Pancreas (tissue), 10 donors: ENCODE measurements around the gene RANBP3. TPM values are rescaled to one million over a fixed set of nuclear protein-coding genes. Genes with fewer than 3 reads are reported as not detected.
"Not testable (repeated sequence)": the region's sequence is repeated elsewhere in the genome, so short reads cannot be mapped to it uniquely, and the experiment has no call there.

Experiments used
- ATAC-seq, 4 donors: fragments of 200-7000 bp; cut with Tn5 transposase; one replicate each; pipeline versions ENCODE4 v1.8.0 to v1.9.1; 2020; ENCODE audit warnings: mild to moderate bottlenecking in 4 of 4, moderate library complexity in 4 of 4
- DNase-seq, 6 donors: peaks; one replicate each; pipeline ENCODE4 v3.0.0-alpha.2; 2020
- FAIRE-seq: peaks from 2 replicates; lab custom pipeline; 2012; peaks lifted over from hg19 to GRCh38; lab: Jason Lieb, UNC
- H3K27ac ChIP-seq, 4 donors: fragments of 200-600 bp; sonication (generic); 1 replicate in 3 of 4; 2 replicates in 1 of 4; pipeline versions ENCODE4 v1.5.0 to v1.8.0; 2020
- H3K27me3 ChIP-seq, 4 donors: fragments of 200-600 bp; one replicate each; pipeline ENCODE4 v1.8.0; 2021
- H3K36me3 ChIP-seq, 3 donors: fragments of 200-600 bp; sonication (generic) in 1 of 3; one replicate each; pipeline versions ENCODE4 v1.5.0 to v1.8.0; 2020 to 2021
- H3K4me1 ChIP-seq, 3 donors: fragments of 200-600 bp; one replicate each; pipeline ENCODE4 v1.8.0; 2021
- H3K4me3 ChIP-seq, 4 donors: fragments of 200-600 bp; sonication (generic) in 2 of 4; one replicate each; pipeline versions ENCODE4 v1.5.0 to v1.8.0; 2020 to 2021
- H3K9me3 ChIP-seq, 4 donors: fragments of 200-600 bp; one replicate each; pipeline ENCODE4 v1.8.0; 2021
- WGBS, 2 donors: extraction: QIAGEN DNeasy Blood & Tissue Kit; methylation state at CpG; one replicate each; pipeline ENCODE4 v1.1.7; 2013; 5-methylcytosine and 5-hydroxymethylcytosine counted together
- intact Hi-C, 3 donors: fragments of 100-400 bp; cut with DNase I; formaldehyde crosslinking; loops; one replicate each; pipeline versions ENCODE4 v1.11.1 to v1.14.2; 2022
- polyA plus RNA-seq, 2 donors: library from polyadenylated mRNA; stranded (reverse); fragments of 200-250 nt; gene quantifications; one replicate each; pipeline ENCODE4 v1.2.3, GENCODE V29; 2013
- total RNA-seq, 6 donors: library from RNA; stranded (reverse); fragmentation: NEBNext Ultra II Directional in 4 of 6; extraction: Animal tissue kit (Norgen Biotek cat#: 25700) in 4 of 6; gene quantifications; one replicate each; pipeline versions ENCODE4 v1.2.1 to v1.2.4, GENCODE V29; 2021 to 2023
- TF ChIP-seq, protein P1 (sequence below), 4 donors: fragments of 200-600 bp; sonication (generic) in 3 of 4; IDR thresholded peaks; one replicate each; pipeline versions ENCODE4 v1.5.0 to v1.8.0; 2021; ENCODE audit warnings: antibody characterized with exemption in 4 of 4
- donor health status: healthy with polysubstance abuse.
- donor health status: DM: no; HTN: no; CAD: no; lungs with moderate emphysema.
- donor health status: DM: no; HTN: no; CAD: no.
- donor health status: control.
- donor health status: control.
- donor health status: Bipolar disorder and iron deficiency.
- donor health status: DM: yes; HTN: yes; CAD: no.
- donor health status: DM: no; HTN: no; CAD: no.
- donor health status: DM: no; HTN: no; CAD: no.
- donor health status: DM: yes; HTN: yes; CAD: no.

The RANBP3 gene
- total and polyA plus RNA-seq, 8 donors = 27.6 to 42.2 (median 34.7) TPM

DNA sequence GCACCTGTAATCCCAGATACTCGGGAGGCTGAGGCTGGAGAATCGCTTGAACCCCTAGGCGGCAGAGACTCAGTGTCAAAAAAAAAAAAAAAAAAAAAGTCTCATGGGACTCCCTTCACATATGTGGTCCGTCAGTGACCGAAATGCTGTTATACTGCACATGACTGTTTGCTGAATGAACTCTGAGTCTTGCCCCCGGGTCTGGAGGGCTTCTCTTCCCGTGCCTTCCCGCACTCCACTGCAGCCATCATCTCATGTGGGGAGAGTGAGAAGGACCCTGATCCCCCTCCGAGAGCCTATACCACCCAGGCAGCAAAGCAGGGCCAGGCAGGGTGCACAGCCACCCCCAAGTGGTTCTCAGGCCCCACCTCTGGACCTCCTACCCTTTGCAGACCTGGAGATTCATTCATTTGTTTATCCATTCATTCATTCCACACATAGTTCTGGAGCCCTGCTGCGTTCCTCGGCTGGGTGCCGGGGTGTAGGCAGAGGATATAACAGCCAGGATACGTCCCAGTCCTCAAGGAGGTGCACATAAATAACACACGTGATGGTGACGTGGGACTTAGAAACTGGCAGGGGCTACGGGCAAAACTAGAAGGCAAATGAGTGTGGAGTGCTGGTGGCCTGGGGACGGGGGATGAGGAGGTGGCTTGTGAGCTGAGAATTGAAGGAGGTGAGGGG, 88.5 kb downstream of the RANBP3 start:
- Histone ChIP-seq H3K9me3 (no peaks in the 10 kb centered on the region), H3K27me3 (no peaks in the 10 kb centered on the region), H3K36me3 (no peaks in the 10 kb centered on the region), H3K4me3 (no peak overlapping the region), H3K27ac (no peak overlapping the region), H3K4me1 (no peaks in the 10 kb centered on the region)
- WGBS, 2 donors = 54 to 64% methylated on average over 17 of the region's 17 CpGs
- ATAC-seq (no peak), FAIRE-seq (no peak), DNase-seq (no peak)
- TF ChIP-seq, protein P1, sequence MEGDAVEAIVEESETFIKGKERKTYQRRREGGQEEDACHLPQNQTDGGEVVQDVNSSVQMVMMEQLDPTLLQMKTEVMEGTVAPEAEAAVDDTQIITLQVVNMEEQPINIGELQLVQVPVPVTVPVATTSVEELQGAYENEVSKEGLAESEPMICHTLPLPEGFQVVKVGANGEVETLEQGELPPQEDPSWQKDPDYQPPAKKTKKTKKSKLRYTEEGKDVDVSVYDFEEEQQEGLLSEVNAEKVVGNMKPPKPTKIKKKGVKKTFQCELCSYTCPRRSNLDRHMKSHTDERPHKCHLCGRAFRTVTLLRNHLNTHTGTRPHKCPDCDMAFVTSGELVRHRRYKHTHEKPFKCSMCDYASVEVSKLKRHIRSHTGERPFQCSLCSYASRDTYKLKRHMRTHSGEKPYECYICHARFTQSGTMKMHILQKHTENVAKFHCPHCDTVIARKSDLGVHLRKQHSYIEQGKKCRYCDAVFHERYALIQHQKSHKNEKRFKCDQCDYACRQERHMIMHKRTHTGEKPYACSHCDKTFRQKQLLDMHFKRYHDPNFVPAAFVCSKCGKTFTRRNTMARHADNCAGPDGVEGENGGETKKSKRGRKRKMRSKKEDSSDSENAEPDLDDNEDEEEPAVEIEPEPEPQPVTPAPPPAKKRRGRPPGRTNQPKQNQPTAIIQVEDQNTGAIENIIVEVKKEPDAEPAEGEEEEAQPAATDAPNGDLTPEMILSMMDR (IDR thresholded peaks at IDR 0.05) = no peak
- intact Hi-C loops = no loop called here

DNA sequence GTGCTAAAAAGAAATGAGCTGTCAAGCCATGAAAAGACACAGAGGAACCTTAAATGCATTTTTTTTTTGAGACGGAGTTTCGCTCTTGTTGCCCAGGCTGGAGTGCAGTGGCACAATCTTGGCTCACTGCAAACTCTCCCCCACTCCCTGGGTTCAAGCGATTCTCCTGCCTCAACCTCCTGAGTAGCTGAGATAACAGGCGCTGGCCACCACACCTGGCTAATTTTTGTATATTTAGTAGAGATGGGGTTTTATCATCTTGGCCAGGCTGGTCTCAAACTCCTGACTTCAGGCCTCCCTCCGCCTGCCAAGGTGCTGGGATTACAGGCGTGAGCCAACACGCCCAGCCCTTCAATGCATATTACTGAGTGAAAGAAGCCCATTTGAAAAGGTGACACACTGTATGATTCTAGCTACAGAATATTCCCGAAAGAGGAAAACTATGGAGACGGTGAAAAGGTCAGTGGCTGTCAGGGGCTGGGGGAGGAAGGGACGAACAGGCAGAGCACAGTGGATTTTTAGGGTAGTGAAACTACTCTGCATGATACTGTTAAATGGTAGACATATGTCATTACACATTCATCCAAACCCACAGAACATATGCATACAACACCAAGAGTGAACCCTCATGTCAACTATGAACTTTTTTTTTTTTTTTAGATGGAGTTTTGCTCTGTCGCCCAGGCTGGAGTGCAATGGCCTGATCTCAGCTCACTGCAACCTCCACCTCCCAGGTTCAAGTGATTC, 93.7 kb downstream of the RANBP3 start:
- ATAC-seq, H3K4me3 ChIP-seq, H3K4me1 ChIP-seq, H3K36me3 ChIP-seq, H3K9me3 ChIP-seq, DNase-seq, H3K27me3 ChIP-seq, FAIRE-seq, H3K27ac ChIP-seq, intact Hi-C loops: not testable (repeated sequence)
- WGBS, 2 donors = 73 to 74% methylated on average over 11 of the region's 11 CpGs

DNA sequence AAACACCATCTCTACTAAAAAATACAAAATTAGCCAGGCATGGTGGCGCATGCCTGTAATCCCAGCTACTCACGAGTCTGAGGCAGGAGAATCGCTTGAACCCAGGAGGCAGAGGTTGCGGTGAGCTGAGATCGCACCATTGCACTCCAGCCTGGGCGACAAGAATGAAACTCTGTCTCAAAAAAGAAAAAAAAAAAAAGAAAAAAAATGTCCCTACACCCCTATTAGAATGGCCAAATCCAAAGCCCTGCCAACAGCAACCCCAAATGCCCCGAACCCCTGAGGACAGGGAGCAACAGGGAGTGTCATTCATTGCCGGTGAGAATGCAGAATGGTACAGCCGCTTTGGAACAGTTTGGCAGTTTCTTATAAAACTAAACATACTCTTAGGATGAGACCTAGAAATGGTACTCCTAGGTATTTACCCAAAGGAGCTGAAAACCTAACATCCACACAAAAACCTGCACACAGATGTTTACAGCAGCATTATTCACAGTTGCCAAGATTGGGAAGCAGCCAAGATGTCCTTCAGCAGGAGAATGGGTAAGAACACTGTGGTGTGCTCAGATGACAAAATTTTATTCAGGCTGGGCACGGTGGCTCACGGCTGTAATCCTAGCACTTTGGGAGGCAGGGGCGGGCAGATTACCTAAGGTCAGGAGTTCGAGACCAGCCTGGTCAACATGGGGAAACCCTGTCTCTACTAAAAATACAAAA, 94.6 kb downstream of the RANBP3 start:
- DNase-seq, H3K36me3 ChIP-seq, H3K27ac ChIP-seq, H3K27me3 ChIP-seq, H3K4me1 ChIP-seq, FAIRE-seq, H3K9me3 ChIP-seq, intact Hi-C loops, H3K4me3 ChIP-seq: not testable (repeated sequence)
- 57 to 61% methylated on average over 9 to 13 of the region's 13 CpGs for WGBS, 2 donors
- ATAC-seq = peak in 1 of 4 donors; percentile 34

DNA sequence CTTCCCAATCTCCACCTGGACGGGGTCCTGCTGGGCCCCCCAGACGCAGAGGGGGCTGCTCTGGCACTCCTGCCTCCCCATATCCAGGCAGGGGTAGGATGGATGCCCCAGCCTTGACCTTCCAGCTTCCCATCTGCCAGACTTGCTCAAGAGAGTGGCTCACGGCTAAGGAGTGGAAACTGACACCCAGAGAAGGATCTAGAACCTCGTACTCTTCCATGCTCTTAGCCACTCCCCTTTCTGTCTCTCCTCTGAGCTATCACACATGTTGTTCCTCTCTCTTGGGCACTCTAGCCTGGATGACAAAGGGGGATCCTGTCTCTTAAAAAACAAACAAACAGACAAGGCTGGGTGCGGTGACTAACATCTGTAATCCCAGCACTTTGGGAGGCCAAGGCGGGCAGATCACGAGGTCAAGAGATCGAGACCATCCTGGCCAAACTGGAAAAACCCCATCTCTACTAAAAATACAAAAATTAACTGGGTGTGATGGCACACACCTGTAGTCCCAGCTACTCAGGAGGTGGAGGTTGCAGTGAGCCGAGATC, 95.4 kb downstream of the RANBP3 start:
- ATAC-seq = no peak
- no peak for FAIRE-seq
- Histone ChIP-seq H3K27ac (no peak overlapping the region), H3K4me1 (peaks cover 0 to 5% (median 0%) of the 10 kb centered on the region in 3 donors), H3K4me3 (no peak overlapping the region), H3K9me3 (no peaks in the 10 kb centered on the region), H3K36me3 (no peaks in the 10 kb centered on the region), H3K27me3 (peaks cover 0 to 4% (median 0%) of the 10 kb centered on the region in 4 donors)
- no peak for DNase-seq
- TF ChIP-seq, protein P1 (IDR thresholded peaks at IDR 0.05) = no peak
- intact Hi-C loops = no loop called here
- 37 to 44% methylated on average over 9 of the region's 9 CpGs for WGBS, 2 donors

DNA sequence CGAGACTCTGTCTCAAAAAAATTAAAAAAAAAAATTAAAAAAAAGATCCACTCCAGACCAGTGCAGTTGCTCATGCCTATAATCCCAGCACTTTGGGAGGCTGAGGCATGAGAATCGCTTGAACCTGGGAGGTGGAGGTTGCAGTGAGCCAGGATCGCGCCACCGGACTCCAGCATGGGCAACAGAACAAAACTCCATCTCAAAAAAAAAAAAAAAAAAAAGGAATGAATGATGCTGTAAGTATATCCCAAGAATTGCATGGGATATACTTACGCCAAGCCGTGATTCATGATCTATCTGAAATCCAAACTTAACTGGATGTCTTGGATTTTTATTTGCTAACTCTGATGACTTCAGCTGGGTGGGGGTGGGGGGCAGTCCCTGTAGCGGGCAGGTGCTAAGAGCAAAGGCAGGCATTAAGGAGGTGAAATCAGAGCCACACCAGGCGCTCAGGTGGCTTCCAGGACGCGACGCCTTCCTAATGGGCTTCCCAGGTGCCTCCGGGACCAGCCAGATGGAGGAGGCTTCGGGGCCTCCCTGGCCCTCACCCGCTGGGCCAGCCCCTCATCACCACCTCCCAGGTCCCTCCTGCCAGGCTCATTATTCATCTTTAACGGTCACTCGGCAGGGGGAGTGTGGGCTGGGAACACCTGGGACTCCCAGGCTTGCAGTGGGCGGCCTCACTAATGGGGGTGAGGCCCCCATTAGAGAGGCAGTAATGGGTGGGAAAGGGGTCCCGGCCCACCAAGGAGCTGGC, 96.2 kb downstream of the RANBP3 start:
- DNase-seq (no peak), ATAC-seq (peak in 2 of 4 donors; percentile 8 to 31), FAIRE-seq (no peak)
- intact Hi-C loops = no loop called here
- TF ChIP-seq, protein P1 (IDR thresholded peaks at IDR 0.05) = no peak
- Histone ChIP-seq H3K9me3 (no peaks in the 10 kb centered on the region), H3K27ac (no peak overlapping the region), H3K4me1 (peaks cover 0 to 5% (median 0%) of the 10 kb centered on the region in 3 donors), H3K36me3 (no peaks in the 10 kb centered on the region), H3K4me3 (no peak overlapping the region), H3K27me3 (peaks cover 0 to 4% (median 0%) of the 10 kb centered on the region in 4 donors)
- WGBS, 2 donors = 35 to 42% methylated on average over 19 of the region's 19 CpGs
